ENCODE data around the gene SCN11A.

Gene SCN11A

GRCh38 chr3:39051649-39052561 lies at the start of gene SCN11A, which contains the start of gene WDR48:
Gene SCN11A (minus strand): TSS chr3:39051944. CDS start chr3:38950362, 101,582 bp downstream.
Gene WDR48 (plus strand): TSS chr3:39052016. CDS start chr3:39052026, 10 bp downstream.
- DNase-seq (ENCODE audit: low read depth), result peak; percentile 65

GRCh38 chr3:39101022-39101689 lies 49.4 kb upstream of the SCN11A start:
- no peak for DNase-seq (ENCODE audit: low read depth)

DNA sequence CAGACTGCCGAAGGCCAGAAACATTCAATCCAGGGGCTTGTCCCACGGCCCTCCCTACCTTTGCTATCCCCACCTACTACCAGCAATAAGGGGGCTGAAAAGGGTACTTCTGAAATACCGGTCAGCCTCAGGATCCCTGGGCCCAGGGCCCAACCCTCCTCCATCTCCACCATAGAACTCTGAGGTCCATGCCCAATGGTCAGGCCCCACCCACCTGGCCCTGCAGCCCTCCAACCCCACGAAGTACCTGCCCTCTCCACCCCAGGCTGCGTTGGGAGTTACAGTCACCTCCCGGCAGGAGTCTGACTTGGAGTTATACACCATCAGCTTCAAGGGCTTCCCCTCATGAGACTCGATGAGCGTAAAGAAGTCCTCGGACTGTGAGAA lies 48.7 kb upstream of the SCN11A start:
- DNase-seq (ENCODE audit: low read depth), result no peak

DNA sequence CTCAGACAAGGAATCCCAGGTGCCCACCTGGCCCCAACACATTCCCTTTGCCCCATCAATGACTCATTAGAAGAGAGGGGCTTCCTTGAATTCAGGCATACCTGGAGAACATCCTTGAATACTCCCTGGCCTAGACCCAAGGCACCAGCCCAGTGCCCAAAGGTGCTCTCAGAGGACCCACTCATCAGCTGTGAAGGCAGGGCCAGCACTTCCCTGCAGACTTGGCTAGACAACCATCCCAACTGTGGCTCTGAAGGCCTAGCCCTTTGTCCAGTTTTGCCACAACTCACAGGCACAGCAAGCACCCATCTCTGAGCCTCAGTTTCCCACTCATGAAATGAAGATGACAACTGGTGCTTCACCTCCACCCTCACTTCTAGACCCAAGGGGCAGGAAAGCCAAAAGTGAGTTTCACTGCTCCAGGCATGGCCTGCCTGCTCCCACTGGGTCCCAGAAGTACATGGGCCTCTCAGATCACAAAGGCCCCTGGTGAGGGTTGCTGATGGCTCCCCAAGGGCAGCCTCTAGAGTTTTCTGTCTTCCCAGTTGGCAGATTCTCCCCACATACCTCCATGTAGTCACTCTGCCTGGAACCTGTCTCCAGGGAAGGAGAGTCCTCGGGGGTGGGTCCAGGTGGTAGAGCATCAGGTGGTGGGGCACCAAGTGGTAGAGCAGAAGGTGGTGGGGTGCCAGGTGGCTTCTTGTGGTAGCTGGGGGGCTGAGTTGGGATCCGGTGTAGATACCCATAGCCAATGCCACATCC lies 48.2 kb upstream of the SCN11A start:
- DNase-seq (ENCODE audit: low read depth), result no peak

- DNase-seq (ENCODE audit: low read depth), result no peak
These were observed 47.5 kb upstream of the SCN11A start for GRCh38 chr3:39099242-39099641.

GRCh38 chr3:39098473-39099000 lies 46.8 kb upstream of the SCN11A start:
- no peak for DNase-seq (ENCODE audit: low read depth)

DNA sequence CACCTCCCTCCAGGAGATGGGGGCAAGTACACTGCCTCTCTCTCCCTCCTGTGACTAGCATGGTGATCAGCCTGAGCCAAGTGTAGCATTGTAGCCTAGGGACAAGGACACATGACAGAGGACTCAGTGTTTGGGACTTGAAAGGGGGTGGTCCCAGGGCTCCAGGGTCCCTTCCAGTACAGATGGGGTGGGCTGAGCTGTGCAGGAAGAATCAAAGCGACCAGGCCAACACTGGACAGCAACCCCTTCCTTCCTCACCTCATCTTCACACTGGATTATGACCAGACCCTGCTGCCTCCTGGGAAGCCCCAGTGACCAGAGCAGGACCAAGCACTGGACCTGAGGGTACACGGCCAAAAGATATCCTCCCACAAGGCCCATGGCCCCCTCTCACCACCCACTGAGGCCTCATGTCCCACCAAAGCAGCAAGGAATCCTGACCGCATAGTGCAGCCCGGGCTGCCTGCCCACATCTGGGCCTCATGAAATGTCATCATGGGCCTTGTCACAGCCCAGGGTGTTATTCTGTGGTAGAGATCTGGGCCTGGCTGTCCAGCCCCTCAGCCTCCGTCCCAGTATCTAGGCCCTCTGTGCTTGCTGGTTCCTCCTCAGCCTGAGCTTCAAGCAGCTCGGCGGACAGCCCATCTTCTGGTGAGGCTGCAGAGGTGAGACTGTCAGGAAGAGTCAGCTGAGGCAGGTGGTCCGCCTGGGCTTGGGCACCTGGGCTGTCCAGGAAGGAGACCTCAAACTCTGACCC lies 46.1 kb upstream of the SCN11A start:
- DNase-seq (ENCODE audit: low read depth), result no peak

GRCh38 chr3:39096775-39097174 lies 45.0 kb upstream of the SCN11A start:
- no peak for DNase-seq (ENCODE audit: low read depth)

DNA sequence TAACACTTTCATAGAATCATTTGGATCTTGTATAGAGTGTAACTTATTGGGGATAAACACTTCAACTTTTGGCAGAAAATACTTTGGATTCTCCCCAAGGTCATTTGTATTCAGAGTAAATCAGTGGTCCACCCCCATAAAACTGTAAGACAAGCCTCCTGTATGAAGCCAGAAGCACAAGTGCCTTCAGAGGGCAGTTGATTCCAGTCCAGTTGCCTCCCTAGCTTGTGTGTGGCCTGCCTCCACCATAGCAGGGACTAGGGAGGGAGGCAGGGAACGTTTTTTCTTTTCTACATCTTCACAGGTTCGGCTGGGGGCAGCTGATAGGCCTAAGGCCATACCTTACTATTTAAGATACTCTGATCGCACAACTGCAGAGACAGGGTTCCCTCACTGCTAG lies 44.0 kb upstream of the SCN11A start:
- DNase-seq (ENCODE audit: low read depth), result no peak

DNA sequence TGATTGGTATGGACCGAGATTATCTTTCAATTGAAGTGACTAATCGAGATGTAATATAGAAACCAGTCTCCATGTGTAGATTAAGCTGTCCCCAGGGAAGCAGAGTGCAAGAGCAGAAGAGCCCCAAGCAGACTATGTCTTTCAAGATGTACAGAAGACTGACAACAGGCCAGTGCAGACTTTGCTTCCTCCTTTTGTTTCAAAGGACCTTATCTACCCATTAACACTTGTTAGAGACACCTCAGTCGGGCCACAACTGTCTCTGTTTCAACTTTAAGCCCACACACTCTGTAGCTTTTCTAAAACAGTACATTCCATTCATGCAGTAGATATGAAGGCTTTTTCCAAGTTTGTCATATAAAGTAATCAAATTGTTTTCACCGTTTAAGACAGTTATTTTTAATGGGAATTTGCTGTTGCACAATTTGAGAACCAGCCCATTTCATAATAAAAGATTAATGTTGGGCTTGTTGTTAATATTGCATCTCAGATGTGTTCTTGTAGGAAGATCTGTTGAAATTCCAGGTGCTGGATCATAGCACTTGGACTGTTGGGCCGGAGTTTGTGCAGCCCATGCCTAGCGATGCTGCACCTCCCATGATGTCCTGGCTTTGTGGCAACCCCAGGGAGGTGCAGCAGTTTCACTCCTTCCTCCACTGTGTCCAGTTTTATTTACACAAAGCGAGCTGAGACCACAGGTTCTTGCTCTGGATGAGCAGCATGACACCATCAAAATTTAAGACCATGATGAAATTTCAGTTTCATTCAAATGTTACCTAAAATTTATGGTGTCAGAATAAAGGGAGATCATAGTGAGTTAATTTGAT lies 43.3 kb upstream of the SCN11A start:
- DNase-seq (ENCODE audit: low read depth), result no peak

- DNase-seq (ENCODE audit: low read depth), result no peak
These were observed 39.2 kb upstream of the SCN11A start for GRCh38 chr3:39090922-39091321.

DNA sequence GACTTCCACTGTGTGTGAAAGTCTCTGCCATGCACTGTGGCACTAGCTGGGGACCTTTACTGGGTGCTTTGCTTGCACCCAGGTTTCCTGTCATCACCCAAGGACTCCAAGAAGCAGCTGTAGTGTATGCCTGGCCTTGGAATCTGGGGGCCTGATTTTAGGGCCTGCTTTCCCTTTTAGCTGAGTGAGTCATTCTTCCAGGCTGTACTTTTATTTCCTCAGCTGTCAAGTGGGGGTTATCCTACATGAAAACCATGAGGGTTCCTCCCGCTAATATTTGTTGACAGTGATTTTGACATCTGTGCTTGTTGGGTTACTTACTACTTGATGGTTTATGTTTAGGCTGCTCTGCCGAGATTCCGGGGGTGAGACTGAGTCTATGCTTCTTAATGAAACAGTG lies 37.1 kb upstream of the SCN11A start:
- DNase-seq (ENCODE audit: low read depth), result no peak

- no peak for DNase-seq (ENCODE audit: low read depth)
These were observed 36.7 kb upstream of the SCN11A start for GRCh38 chr3:39088456-39088855.

DNA sequence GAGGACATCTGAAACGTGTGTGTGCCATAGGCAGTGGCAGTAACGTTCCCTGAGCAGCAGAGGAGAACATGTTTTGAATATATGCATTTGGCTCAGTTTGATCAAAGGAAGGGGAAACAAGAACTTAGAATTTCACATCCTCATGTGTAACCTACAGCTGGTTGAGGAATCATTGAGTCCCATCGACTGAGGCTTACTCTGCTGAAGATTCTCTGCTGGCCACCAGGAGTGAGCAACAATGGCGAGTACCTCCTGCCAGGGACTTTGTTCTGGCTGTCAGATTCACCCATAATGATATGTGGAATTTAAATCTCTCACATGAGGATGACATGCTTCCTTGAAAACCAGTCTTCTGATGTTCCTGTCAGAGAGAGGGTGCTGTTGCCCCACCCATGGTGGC lies 34.4 kb upstream of the SCN11A start:
- no peak for DNase-seq (ENCODE audit: low read depth)

DNA sequence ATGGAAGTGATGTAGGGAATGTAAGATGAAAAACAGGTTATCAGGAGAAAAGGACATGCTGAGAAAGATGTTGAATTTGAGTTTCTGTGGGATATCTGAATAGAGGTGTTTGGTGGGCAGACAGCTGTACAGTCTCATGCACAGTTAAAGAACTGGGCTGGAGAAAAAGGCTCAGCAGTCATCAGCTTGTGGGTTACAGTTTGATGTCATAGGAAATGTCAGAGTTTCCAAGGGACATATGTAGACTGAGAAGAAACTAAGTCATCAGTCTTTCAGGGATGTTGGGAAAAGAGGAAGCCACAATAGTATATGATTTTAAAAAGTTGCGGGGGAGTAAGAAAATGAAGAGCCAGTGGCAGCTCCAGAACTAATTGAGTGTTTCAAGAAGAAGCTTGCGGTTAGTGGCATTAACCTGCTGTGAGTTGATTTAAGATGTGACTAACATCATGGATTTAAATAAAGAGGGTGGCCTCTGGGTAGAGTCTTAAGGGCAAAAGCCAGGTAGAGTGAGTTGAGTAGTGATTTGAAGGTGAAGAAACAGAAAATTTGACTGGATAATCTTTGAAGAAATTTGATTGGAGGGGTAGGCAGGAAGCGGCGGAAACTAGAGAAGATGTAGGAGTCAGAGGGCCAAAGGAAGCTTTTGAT lies 31.0 kb upstream of the SCN11A start:
- DNase-seq (ENCODE audit: low read depth), result no peak

- no peak for DNase-seq (ENCODE audit: low read depth)
These were observed 28.3 kb upstream of the SCN11A start for GRCh38 chr3:39080026-39080425.

- DNase-seq (ENCODE audit: low read depth), result no peak
These were observed 27.8 kb upstream of the SCN11A start for GRCh38 chr3:39079530-39079929.

DNA sequence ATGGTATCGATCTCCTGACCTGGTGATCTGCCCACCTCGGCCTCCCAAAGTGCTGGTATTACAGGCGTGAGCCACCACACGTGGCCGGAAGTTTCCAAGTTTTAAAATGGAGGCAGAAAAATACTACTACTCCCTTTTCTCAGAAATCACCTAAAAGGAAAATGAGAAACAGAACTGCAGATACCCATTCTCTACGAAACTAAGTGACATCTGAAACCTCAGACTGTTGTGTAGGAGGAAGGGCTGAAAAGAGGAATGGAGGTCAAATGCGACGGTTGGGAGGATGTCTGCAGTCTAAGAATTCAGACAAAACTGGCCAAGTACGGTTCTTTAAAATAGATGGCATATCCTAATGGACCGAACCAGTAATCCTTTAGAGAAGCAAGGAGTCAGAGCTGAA lies 24.2 kb upstream of the SCN11A start:
- DNase-seq (ENCODE audit: low read depth), result no peak

- DNase-seq (ENCODE audit: low read depth), result no peak
These were observed 16.8 kb upstream of the SCN11A start for GRCh38 chr3:39068556-39068955.

- no peak for DNase-seq (ENCODE audit: low read depth)
These were observed 15.5 kb upstream of the SCN11A start for GRCh38 chr3:39067286-39067685.

Data from GM04503 (cell line).